ENCODE measurements around the gene LRRFIP2.

DNA sequence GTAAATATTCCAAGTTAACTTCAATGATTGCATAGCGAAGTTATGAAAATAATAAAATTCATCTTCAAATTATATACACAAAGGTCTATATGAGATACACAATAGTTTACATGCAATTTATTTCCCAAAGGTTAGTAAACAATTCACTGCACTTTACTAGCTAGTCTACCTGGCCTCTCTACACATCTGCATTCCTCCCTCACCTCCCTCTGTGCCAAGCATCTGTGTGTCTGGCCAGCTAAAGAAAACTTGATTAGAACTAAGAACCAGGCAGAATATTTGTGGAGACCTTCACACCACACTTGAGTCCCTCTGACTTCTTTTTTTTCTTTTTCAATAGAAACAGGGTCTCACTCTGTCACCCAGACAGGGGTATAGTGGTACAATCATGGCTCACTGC is 61.4 kb downstream of the LRRFIP2 start:
- TF ChIP-seq CTCF (conservative IDR thresholded peaks at IDR 0.05; ENCODE audit: low read length) (no peak), EZH2phosphoT487 (IDR thresholded peaks at IDR 0.05; ENCODE audit: borderline replicate concordance) (no peak)

All from Loucy (cell line).